ENCODE results near the gene PIK3C2G. TPM values are rescaled to one million over a fixed set of nuclear protein-coding genes. Genes with fewer than 3 reads are reported as not detected.

PIK3C2G gene
- total RNA-seq, 1 experiment from 2014 or later = not detected

GRCh38 chr12:18340786-18341185 is 79.5 kb downstream of the PIK3C2G start:
- TF ChIP-seq SP1 (IDR thresholded peaks at IDR 0.05; ENCODE audit: low read depth) (no peak), TCF7L2 (IDR thresholded peaks at IDR 0.05; ENCODE audit: borderline replicate concordance, extremely low read depth, insufficient read depth, insufficient read length) (no peak), EZH2 (IDR thresholded peaks at IDR 0.05) (no peak), ZFX (IDR thresholded peaks at IDR 0.05) (no peak), ZNF274 (IDR thresholded peaks at IDR 0.05; ENCODE audit: low read depth, low read length) (no peak), ELF1 (IDR thresholded peaks at IDR 0.05; ENCODE audit: borderline replicate concordance, low read depth) (no peak), EGR1 (IDR thresholded peaks at IDR 0.05; ENCODE audit: low read depth) (no peak)
- TF ChIP-seq, protein P1, sequence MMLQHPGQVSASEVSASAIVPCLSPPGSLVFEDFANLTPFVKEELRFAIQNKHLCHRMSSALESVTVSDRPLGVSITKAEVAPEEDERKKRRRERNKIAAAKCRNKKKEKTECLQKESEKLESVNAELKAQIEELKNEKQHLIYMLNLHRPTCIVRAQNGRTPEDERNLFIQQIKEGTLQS (IDR thresholded peaks at IDR 0.05) = no peak
- Histone ChIP-seq H3K9me2 (ENCODE audit: insufficient read depth) (no peaks in the 10 kb centered on the region), H3K27me3 (ENCODE audit: insufficient read depth, low read length) (no peaks in the 10 kb centered on the region), H2AFZ (ENCODE audit: low read depth, low read length, poor library complexity, severe bottlenecking) (no peak overlapping the region), H3K36me3 (ENCODE audit: control insufficient read depth in 1 of 2, insufficient read depth in 2 of 2, low read length in 2 of 2) (no peaks in the 10 kb centered on the region), H3K9ac (ENCODE audit: low read length) (no peak overlapping the region), H3K4me2 (ENCODE audit: low read length) (no peak overlapping the region), H3K9me3 (ENCODE audit: control insufficient read depth in 1 of 2, insufficient read depth in 1 of 2, low read depth in 1 of 2, low read length in 2 of 2) (no peaks in the 10 kb centered on the region), H3K27ac (ENCODE audit: low read depth, low read length) (no peak overlapping the region), H3K4me1 (ENCODE audit: control insufficient read depth in 1 of 2, insufficient read depth in 2 of 2, low read length in 2 of 2) (no peaks in the 10 kb centered on the region), H4K20me1 (ENCODE audit: insufficient read depth) (no peaks in the 10 kb centered on the region), H3K79me2 (ENCODE audit: insufficient read depth, low read length) (no peaks in the 10 kb centered on the region), H3K4me3 (replicated peaks in 1 of 2; ENCODE audit: low read depth in 1 of 2, low read length in 2 of 2) (no peak overlapping the region)
- no TSS peak for BruUV-seq (replicated peaks)
- intact Hi-C loops (cut with micrococcal nuclease) = no loop called here
- ATAC-seq (no peak), DNase-seq (ENCODE audit: low read depth, low spot score) (no peak)
- RAD21 ChIA-PET (ENCODE audit: low non-redundant PET in 1 of 2, low total read pairs in 2 of 2, uncharacterized antibody in 2 of 2, unreplicated experiment in 2 of 2) = no interaction called here
- CTCF ChIA-PET = no interaction called here
- POLR2A ChIA-PET = no interaction called here

DNA sequence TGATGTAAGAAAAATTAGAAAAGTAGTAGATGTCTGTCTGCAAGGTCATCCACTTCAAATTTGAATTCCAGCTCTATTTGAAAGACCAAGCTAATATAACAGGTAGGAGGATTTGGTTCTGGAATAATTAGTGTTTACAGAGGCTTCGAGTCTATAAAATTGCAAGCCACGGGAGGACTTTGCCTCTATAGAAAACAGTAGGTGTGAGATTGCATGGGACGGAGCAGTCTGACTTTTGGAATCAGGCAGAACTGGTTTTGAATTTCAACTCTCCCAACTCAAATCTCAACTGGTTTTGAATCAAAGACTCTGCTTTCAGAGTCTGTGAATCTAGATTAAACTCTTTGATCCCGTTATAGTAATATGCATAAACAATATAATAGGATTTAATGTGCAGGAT is 82.4 kb downstream of the PIK3C2G start:
- H3K9me2 ChIP-seq (ENCODE audit: insufficient read depth) = no peaks in the 10 kb centered on the region
- H3K36me3 ChIP-seq (ENCODE audit: control insufficient read depth in 1 of 2, insufficient read depth in 2 of 2, low read length in 2 of 2) = no peaks in the 10 kb centered on the region
- TF ChIP-seq ZBTB33 (IDR thresholded peaks at IDR 0.05; ENCODE audit: extremely low read depth, insufficient replicate concordance, low read length) = no peak
- no peak for TF ChIP-seq MAX (IDR thresholded peaks at IDR 0.05)
- no peak for TF ChIP-seq EZH2phosphoT487 (IDR thresholded peaks at IDR 0.05; ENCODE audit: borderline replicate concordance)
- TF ChIP-seq CBX3 (IDR thresholded peaks at IDR 0.05; ENCODE audit: low read depth) = no peak
- TF ChIP-seq EGR1 (IDR thresholded peaks at IDR 0.05; ENCODE audit: low read depth) = no peak
- no peak for TF ChIP-seq JUND (IDR thresholded peaks at IDR 0.05)
- no peak overlapping the region for H3K9ac ChIP-seq (ENCODE audit: low read length)
- no peaks in the 10 kb centered on the region for H4K20me1 ChIP-seq (ENCODE audit: insufficient read depth)
- RAD21 ChIA-PET (ENCODE audit: low non-redundant PET in 1 of 2, low total read pairs in 2 of 2, uncharacterized antibody in 2 of 2, unreplicated experiment in 2 of 2) = no interaction called here
- peak overlapping the region; percentile 49 for H2AFZ ChIP-seq (ENCODE audit: low read depth, low read length, poor library complexity, severe bottlenecking)
- DNase-seq (ENCODE audit: low read depth, low spot score) (no peak), ATAC-seq (no peak)
- H3K27ac ChIP-seq (ENCODE audit: low read depth, low read length) = no peak overlapping the region
- H3K79me2 ChIP-seq (ENCODE audit: insufficient read depth, low read length) = no peaks in the 10 kb centered on the region
- no peaks in the 10 kb centered on the region for H3K4me1 ChIP-seq (ENCODE audit: control insufficient read depth in 1 of 2, insufficient read depth in 2 of 2, low read length in 2 of 2)
- no peaks in the 10 kb centered on the region for H3K9me3 ChIP-seq (ENCODE audit: control insufficient read depth in 1 of 2, insufficient read depth in 1 of 2, low read depth in 1 of 2, low read length in 2 of 2)
- POLR2A ChIA-PET = no interaction called here
- CTCF ChIA-PET = no interaction called here
- intact Hi-C loops (cut with micrococcal nuclease) = no loop called here
- H3K4me2 ChIP-seq (ENCODE audit: low read length) = no peak overlapping the region
- no peak overlapping the region for H3K4me3 ChIP-seq (replicated peaks in 1 of 2; ENCODE audit: low read depth in 1 of 2, low read length in 2 of 2)
- BruUV-seq (replicated peaks) = no TSS peak
- H3K27me3 ChIP-seq (ENCODE audit: insufficient read depth, low read length) = no peaks in the 10 kb centered on the region

Measured in HCT116 (cell line).